A549 (cell line): ENCODE results near the gene F10.

Experiments used
- CTCF ChIP-seq: fragments of >200 bp; sonication (Bioruptor Twin); formaldehyde crosslinking; IDR thresholded peaks from 3 replicates; pipeline ENCODE4 v1.5.1; 2016
- EP300 ChIP-seq, 2 experiments: fragments of >200 bp; sonication (Bioruptor Twin); formaldehyde crosslinking; IDR thresholded peaks; 2 replicates in 1 of 2; 3 replicates in 1 of 2; pipeline ENCODE4 v1.6.1; 2016 to 2017
- NPAS2 ChIP-seq: fragments of 250-450 bp; sonication (Bioruptor Pico); IDR thresholded peaks from 2 replicates; pipeline ENCODE4 v1.8.0; 2022; ENCODE audit warnings: mild to moderate bottlenecking, moderate library complexity, borderline replicate concordance
- PHF8 ChIP-seq: fragments of 200-600 bp; sonication (generic); IDR thresholded peaks from 2 replicates; pipeline ENCODE4 v1.6.1; 2016; ENCODE audit warnings: low read depth, mild to moderate bottlenecking, antibody characterized with exemption, moderate library complexity, borderline replicate concordance
- POLR2A ChIP-seq: IDR thresholded peaks from 2 replicates; pipeline ENCODE4 v1.6.1; 2012; ENCODE audit warnings: mild to moderate bottlenecking, low read length
- RCOR1 ChIP-seq: fragments of 150-350 bp; IDR thresholded peaks from 2 replicates; pipeline ENCODE4 v1.6.1; 2014; ENCODE audit warnings: antibody characterized with exemption, low read length, low read depth

- TF ChIP-seq RCOR1, result no peak
- TF ChIP-seq CTCF, result no peak
- no peak for TF ChIP-seq PHF8
- TF ChIP-seq EP300 (IDR thresholded peaks at IDR 0.05), result no peak
- TF ChIP-seq NPAS2, result no peak
- TF ChIP-seq POLR2A, result no peak
Observed at GRCh38 chr13:113118261-113119021, 4.2 kb upstream of the F10 start.
